ENCODE measurements around the gene FKBP2.

GRCh38 chr11:64219354-64219684, 21.6 kb upstream of the FKBP2 start:
- TF ChIP-seq CTCF (IDR thresholded peaks at IDR 0.05; ENCODE audit: low read length) (no peak), EZH2 (IDR thresholded peaks at IDR 0.05; ENCODE audit: borderline replicate concordance, low read length) (no peak)

All from OCI-LY1 (cell line).